Suprapubic skin (tissue), 4 donors: ENCODE results near the gene SUSD6.

Experiments
- EP300 ChIP-seq: sonication (generic); formaldehyde crosslinking; IDR thresholded peaks from one replicate; pipeline ENCODE4 v1.6.1; 2017; ENCODE audit warnings: antibody characterized with exemption
- POLR2A ChIP-seq, 2 donors: fragments of 450-650 bp; IDR thresholded peaks; one replicate each; pipeline ENCODE4 v1.6.1; 2017; ENCODE audit warnings: antibody characterized with exemption in 2 of 2, mild to moderate bottlenecking in 2 of 2, moderate library complexity in 2 of 2
- POLR2AphosphoS5 ChIP-seq, 3 donors: sonication (generic); formaldehyde crosslinking; IDR thresholded peaks; one replicate each; pipeline ENCODE4 v1.6.1; 2017; ENCODE audit warnings: antibody characterized with exemption in 3 of 3
- TF ChIP-seq, protein P1 (sequence below), 2 donors: fragments of 200-600 bp in 1 of 2; fragments of 450-650 bp in 1 of 2; sonication (generic) in 1 of 2; IDR thresholded peaks; one replicate each; pipeline ENCODE4 v1.5.1; 2016 to 2019; ENCODE audit warnings: antibody characterized with exemption in 2 of 2, mild to moderate bottlenecking in 1 of 2, moderate library complexity in 1 of 2

DNA sequence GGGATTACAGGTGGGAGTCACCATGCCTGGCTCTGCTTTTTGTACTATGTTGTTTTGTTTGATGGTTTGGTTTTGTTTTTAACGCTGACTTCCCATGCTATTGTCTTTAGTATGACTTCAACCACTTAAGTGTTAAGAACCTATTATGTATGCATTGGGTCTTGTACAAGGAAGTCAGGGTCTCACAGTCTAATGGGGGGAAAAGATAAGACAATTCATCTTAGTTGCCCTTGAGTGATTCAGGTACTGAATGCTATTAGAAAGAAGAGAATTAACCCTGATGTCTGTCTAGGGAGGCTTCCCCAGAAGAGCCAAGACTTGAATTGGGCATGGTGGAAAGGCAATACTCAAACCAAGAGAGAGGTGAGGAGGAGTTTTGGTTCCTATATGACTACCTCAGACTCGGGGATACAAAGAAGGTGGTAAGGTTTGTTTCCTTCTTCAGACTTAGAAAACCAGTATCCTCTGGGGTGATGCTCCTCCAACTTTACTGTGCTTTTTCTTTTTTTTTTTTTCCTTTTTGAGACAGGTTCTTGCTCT, 64.6 kb downstream of the SUSD6 start:
- TF ChIP-seq, protein P1, sequence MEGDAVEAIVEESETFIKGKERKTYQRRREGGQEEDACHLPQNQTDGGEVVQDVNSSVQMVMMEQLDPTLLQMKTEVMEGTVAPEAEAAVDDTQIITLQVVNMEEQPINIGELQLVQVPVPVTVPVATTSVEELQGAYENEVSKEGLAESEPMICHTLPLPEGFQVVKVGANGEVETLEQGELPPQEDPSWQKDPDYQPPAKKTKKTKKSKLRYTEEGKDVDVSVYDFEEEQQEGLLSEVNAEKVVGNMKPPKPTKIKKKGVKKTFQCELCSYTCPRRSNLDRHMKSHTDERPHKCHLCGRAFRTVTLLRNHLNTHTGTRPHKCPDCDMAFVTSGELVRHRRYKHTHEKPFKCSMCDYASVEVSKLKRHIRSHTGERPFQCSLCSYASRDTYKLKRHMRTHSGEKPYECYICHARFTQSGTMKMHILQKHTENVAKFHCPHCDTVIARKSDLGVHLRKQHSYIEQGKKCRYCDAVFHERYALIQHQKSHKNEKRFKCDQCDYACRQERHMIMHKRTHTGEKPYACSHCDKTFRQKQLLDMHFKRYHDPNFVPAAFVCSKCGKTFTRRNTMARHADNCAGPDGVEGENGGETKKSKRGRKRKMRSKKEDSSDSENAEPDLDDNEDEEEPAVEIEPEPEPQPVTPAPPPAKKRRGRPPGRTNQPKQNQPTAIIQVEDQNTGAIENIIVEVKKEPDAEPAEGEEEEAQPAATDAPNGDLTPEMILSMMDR (IDR thresholded peaks at IDR 0.05): no peak
- no peak for TF ChIP-seq EP300
- TF ChIP-seq POLR2A (IDR thresholded peaks at IDR 0.05): no peak
- no peak for TF ChIP-seq POLR2AphosphoS5 (IDR thresholded peaks at IDR 0.05)
